HFF-Myc (cell line): ENCODE data around the gene ARHGAP6.

ENCODE experiments used
- DNase-seq: peaks from one replicate; pipeline ENCODE4 v3.0.0-alpha.2; 2011; ENCODE audit warnings: low read depth; ENCODE audit errors: extremely low read depth
- H3K4me3 ChIP-seq: replicated peaks from 2 replicates; pipeline ENCODE4 v1.5.1; 2011; ENCODE audit warnings: low read depth, mild to moderate bottlenecking, control low read depth, low read length
- CTCF ChIP-seq: IDR thresholded peaks from 2 replicates; pipeline ENCODE4 v1.5.1; 2012; ENCODE audit warnings: mild to moderate bottlenecking, low read depth, low read length, control low read depth; ENCODE audit errors: missing control alignments

The ARHGAP6 gene

GRCh38 chrX:11435568-11435967 is 230.2 kb downstream of the ARHGAP6 start:
- no peak for TF ChIP-seq CTCF
- H3K4me3 ChIP-seq = no peak overlapping the region
- DNase-seq = peak; percentile 36

- TF ChIP-seq CTCF = no peak
- H3K4me3 ChIP-seq = no peak overlapping the region
- no peak for DNase-seq
These were observed 231.1 kb downstream of the ARHGAP6 start for GRCh38 chrX:11434607-11435006.

GRCh38 chrX:11431786-11432185 is 233.9 kb downstream of the ARHGAP6 start:
- no peak for DNase-seq
- TF ChIP-seq CTCF = no peak
- no peak overlapping the region for H3K4me3 ChIP-seq

GRCh38 chrX:11430271-11430670 is 235.4 kb downstream of the ARHGAP6 start:
- no peak for DNase-seq
- H3K4me3 ChIP-seq = no peak overlapping the region
- no peak for TF ChIP-seq CTCF

- no peak for DNase-seq
- no peak for TF ChIP-seq CTCF
- H3K4me3 ChIP-seq = no peak overlapping the region
These were observed 236.1 kb downstream of the ARHGAP6 start for GRCh38 chrX:11429538-11430085.

GRCh38 chrX:11427453-11428071 is 238.2 kb downstream of the ARHGAP6 start:
- peak; percentile 46 for TF ChIP-seq CTCF
- no peak for DNase-seq
- H3K4me3 ChIP-seq = peak overlapping the region; percentile 52
